ENCODE data around the gene SERPINA9. TPM values are rescaled to one million over a fixed set of nuclear protein-coding genes. Genes with fewer than 3 reads are reported as not detected.

The SERPINA9 gene
- polyA plus RNA-seq, 1 donor (not counting 4 experiments of a cell fraction or from before 2014, with no cell fraction given): 0.05 TPM

GRCh38 chr14:94517248-94517640 lies 41.2 kb upstream of the SERPINA9 start:
- no peaks in the 10 kb centered on the region for H3K79me2 ChIP-seq (ENCODE audit: control insufficient read depth, insufficient read depth, low read length)
- H3K4me3 ChIP-seq (ENCODE audit: control insufficient read depth in 2 of 3, extremely low read depth in 1 of 3, insufficient read depth in 2 of 3, low read depth in 1 of 3, low read length in 3 of 3): no peak overlapping the region
- H3K9me1 ChIP-seq (ENCODE audit: control insufficient read depth, extremely low read depth, insufficient read depth, low read length): no peaks in the 10 kb centered on the region
- H3K27me3 ChIP-seq (ENCODE audit: control insufficient read depth, extremely low read depth, insufficient read depth, low read length): peaks cover 13% of the 10 kb centered on the region
- no peak overlapping the region for H3K4me2 ChIP-seq (ENCODE audit: control insufficient read depth, extremely low read depth, insufficient read depth, low read depth, low read length)
- dilution Hi-C loops (cut with MboI; ENCODE audit: extremely low pct_ligation_motif_present, low sequenced_read_pairs): no loop called here
- H2AFZ ChIP-seq (ENCODE audit: control insufficient read depth, low read length): no peak overlapping the region
- H3K4me1 ChIP-seq (ENCODE audit: control insufficient read depth, extremely low read depth, insufficient read depth, low read length): no peaks in the 10 kb centered on the region
- no peak for TF ChIP-seq EZH2 (IDR thresholded peaks at IDR 0.05; ENCODE audit: low read length)
- TF ChIP-seq CTCF (optimal IDR thresholded peaks at IDR 0.05 in 1 of 3, IDR thresholded peaks at IDR 0.05 in 1 of 3, conservative IDR thresholded peaks at IDR 0.05 in 1 of 3; ENCODE audit: extremely low read depth in 1 of 3, insufficient read depth in 2 of 3, low read length in 3 of 3): no peak
- H3K9me3 ChIP-seq (ENCODE audit: control insufficient read depth, low read depth, low read length): peaks cover 4% of the 10 kb centered on the region
- no peaks in the 10 kb centered on the region for H3K36me3 ChIP-seq (ENCODE audit: control insufficient read depth in 2 of 2, extremely low read depth in 1 of 2, insufficient read depth in 2 of 2, low read length in 2 of 2)
- no peak overlapping the region for H3K9ac ChIP-seq (ENCODE audit: control insufficient read depth, extremely low read depth, insufficient read depth, low read length)
- no peaks in the 10 kb centered on the region for H4K20me1 ChIP-seq (ENCODE audit: control insufficient read depth, extremely low read depth, insufficient read depth, low read length)
- DNase-seq (ENCODE audit: low read depth, low spot score) (no peak), FAIRE-seq (no peak)
- no peak overlapping the region for H3K27ac ChIP-seq (ENCODE audit: control insufficient read depth, insufficient read depth, low read length)

- FAIRE-seq (no peak), DNase-seq (ENCODE audit: low read depth, low spot score) (no peak)
- no peak overlapping the region for H3K4me2 ChIP-seq (ENCODE audit: control insufficient read depth, extremely low read depth, insufficient read depth, low read depth, low read length)
- no peak overlapping the region for H3K4me3 ChIP-seq (ENCODE audit: control insufficient read depth in 2 of 3, extremely low read depth in 1 of 3, insufficient read depth in 2 of 3, low read depth in 1 of 3, low read length in 3 of 3)
- no peaks in the 10 kb centered on the region for H3K9me1 ChIP-seq (ENCODE audit: control insufficient read depth, extremely low read depth, insufficient read depth, low read length)
- no peak overlapping the region for H2AFZ ChIP-seq (ENCODE audit: control insufficient read depth, low read length)
- peaks cover 4% of the 10 kb centered on the region for H3K9me3 ChIP-seq (ENCODE audit: control insufficient read depth, low read depth, low read length)
- no peaks in the 10 kb centered on the region for H3K79me2 ChIP-seq (ENCODE audit: control insufficient read depth, insufficient read depth, low read length)
- H3K4me1 ChIP-seq (ENCODE audit: control insufficient read depth, extremely low read depth, insufficient read depth, low read length): no peaks in the 10 kb centered on the region
- no peaks in the 10 kb centered on the region for H3K36me3 ChIP-seq (ENCODE audit: control insufficient read depth in 2 of 2, extremely low read depth in 1 of 2, insufficient read depth in 2 of 2, low read length in 2 of 2)
- dilution Hi-C loops (cut with MboI; ENCODE audit: extremely low pct_ligation_motif_present, low sequenced_read_pairs): no loop called here
- H3K9ac ChIP-seq (ENCODE audit: control insufficient read depth, extremely low read depth, insufficient read depth, low read length): no peak overlapping the region
- peaks cover 13% of the 10 kb centered on the region for H3K27me3 ChIP-seq (ENCODE audit: control insufficient read depth, extremely low read depth, insufficient read depth, low read length)
- no peak overlapping the region for H3K27ac ChIP-seq (ENCODE audit: control insufficient read depth, insufficient read depth, low read length)
- no peaks in the 10 kb centered on the region for H4K20me1 ChIP-seq (ENCODE audit: control insufficient read depth, extremely low read depth, insufficient read depth, low read length)
- no peak for TF ChIP-seq EZH2 (IDR thresholded peaks at IDR 0.05; ENCODE audit: low read length)
- TF ChIP-seq CTCF (optimal IDR thresholded peaks at IDR 0.05 in 1 of 3, IDR thresholded peaks at IDR 0.05 in 1 of 3, conservative IDR thresholded peaks at IDR 0.05 in 1 of 3; ENCODE audit: extremely low read depth in 1 of 3, insufficient read depth in 2 of 3, low read length in 3 of 3): no peak
These were observed 39.9 kb upstream of the SERPINA9 start for GRCh38 chr14:94515856-94516255.
